Upper lobe of left lung (tissue), 4 donors: ENCODE measurements around the gene SGSM2.

Source experiments
- POLR2A ChIP-seq, 4 donors: fragments of 450-650 bp; IDR thresholded peaks; one replicate each; pipeline ENCODE4 v1.5.1; 2016 to 2017; ENCODE audit warnings: antibody characterized with exemption in 4 of 4, mild to moderate bottlenecking in 2 of 4
- POLR2AphosphoS5 ChIP-seq, 2 donors: sonication (generic); formaldehyde crosslinking; IDR thresholded peaks; one replicate each; pipeline ENCODE4 v1.5.1; 2017; ENCODE audit warnings: antibody characterized with exemption in 2 of 2
- TF ChIP-seq, protein P1 (sequence below), 6 experiments: fragments of 450-650 bp in 4 of 6; fragments of 200-600 bp in 2 of 6; sonication (generic) in 2 of 6; IDR thresholded peaks; one replicate each; pipeline ENCODE4 v1.5.1; 2016 to 2019; ENCODE audit warnings: antibody characterized with exemption in 6 of 6

DNA sequence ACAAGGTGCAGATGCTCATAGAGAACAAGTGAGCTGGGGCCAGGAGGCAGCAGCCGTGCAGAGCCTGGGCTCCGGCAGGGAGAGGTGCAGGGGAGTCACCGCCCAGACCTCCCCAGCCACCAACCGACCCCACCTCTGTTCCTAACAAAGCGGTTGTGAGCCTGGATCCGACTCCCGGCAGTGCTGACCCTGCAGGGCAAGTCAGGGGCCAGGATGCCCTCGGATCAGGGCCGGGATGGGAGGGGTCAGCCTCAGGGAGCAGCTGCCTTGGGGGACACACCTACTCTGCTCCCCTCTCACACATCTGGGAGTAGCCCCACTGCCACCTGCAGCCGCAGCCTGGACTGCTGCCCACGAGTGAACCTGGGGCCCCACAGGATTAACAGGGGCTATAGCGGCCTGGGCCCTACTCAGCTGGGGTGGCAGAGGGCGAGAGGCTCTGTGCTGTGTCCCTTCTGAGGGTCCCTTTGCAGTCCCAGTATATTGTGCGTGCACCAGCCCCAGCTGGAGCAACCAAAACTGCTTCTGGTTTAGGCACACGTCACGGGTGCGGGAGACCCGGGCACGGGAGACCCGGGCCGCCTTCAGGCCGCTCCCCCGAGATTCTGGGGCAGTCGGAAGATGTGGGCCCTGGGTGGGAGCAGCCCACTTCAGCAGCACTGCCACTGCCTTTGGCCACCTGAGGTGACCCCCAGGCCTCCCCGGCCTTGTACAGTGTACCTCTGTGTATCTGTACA is 42.4 kb downstream of the SGSM2 start:
- no peak for TF ChIP-seq POLR2A (IDR thresholded peaks at IDR 0.05)
- TF ChIP-seq, protein P1, sequence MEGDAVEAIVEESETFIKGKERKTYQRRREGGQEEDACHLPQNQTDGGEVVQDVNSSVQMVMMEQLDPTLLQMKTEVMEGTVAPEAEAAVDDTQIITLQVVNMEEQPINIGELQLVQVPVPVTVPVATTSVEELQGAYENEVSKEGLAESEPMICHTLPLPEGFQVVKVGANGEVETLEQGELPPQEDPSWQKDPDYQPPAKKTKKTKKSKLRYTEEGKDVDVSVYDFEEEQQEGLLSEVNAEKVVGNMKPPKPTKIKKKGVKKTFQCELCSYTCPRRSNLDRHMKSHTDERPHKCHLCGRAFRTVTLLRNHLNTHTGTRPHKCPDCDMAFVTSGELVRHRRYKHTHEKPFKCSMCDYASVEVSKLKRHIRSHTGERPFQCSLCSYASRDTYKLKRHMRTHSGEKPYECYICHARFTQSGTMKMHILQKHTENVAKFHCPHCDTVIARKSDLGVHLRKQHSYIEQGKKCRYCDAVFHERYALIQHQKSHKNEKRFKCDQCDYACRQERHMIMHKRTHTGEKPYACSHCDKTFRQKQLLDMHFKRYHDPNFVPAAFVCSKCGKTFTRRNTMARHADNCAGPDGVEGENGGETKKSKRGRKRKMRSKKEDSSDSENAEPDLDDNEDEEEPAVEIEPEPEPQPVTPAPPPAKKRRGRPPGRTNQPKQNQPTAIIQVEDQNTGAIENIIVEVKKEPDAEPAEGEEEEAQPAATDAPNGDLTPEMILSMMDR (IDR thresholded peaks at IDR 0.05): no peak
- no peak for TF ChIP-seq POLR2AphosphoS5 (IDR thresholded peaks at IDR 0.05)
